ENCODE measurements around the gene SSTR5.

DNA sequence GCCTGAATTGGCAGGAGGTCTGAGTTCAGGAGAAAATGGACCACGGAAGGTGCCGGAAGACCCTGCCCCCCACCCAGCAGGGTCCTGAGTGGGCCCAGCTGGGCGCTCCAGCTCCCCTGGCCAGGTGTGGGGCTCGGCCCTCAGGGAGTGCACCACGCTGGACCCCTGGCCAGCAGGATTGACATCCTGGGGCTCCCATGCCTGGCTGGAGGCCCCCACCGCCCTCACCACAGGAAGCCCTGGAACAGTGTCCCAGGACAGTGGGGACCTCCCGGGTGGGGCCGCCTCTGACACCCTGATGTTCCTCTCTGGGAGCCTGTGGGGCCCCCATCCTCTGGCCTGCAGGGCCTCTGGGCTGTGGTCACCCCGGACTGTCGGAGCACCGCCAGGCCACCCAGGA, 52.2 kb downstream of the SSTR5 start:
- TF ChIP-seq, protein P1, sequence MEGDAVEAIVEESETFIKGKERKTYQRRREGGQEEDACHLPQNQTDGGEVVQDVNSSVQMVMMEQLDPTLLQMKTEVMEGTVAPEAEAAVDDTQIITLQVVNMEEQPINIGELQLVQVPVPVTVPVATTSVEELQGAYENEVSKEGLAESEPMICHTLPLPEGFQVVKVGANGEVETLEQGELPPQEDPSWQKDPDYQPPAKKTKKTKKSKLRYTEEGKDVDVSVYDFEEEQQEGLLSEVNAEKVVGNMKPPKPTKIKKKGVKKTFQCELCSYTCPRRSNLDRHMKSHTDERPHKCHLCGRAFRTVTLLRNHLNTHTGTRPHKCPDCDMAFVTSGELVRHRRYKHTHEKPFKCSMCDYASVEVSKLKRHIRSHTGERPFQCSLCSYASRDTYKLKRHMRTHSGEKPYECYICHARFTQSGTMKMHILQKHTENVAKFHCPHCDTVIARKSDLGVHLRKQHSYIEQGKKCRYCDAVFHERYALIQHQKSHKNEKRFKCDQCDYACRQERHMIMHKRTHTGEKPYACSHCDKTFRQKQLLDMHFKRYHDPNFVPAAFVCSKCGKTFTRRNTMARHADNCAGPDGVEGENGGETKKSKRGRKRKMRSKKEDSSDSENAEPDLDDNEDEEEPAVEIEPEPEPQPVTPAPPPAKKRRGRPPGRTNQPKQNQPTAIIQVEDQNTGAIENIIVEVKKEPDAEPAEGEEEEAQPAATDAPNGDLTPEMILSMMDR (IDR thresholded peaks at IDR 0.05), result no peak
- no peak for TF ChIP-seq EZH2 (IDR thresholded peaks at IDR 0.05; ENCODE audit: borderline replicate concordance, insufficient read depth, low read depth, low read length, poor library complexity, severe bottlenecking)

All from B cell (primary cell).